Mucosa of descending colon (tissue), 3 donors: Measurements from ENCODE around the gene GAS2L2. TPM values are rescaled to one million over a fixed set of nuclear protein-coding genes. Genes with fewer than 3 reads are reported as not detected.
A peak's percentile ranks its signal among the peaks of the same experiment; 100 is the strongest.

Experiments
- ATAC-seq: fragments of 200-7000 bp; cut with Tn5 transposase; one replicate; pipeline ENCODE4 v1.9.1; 2020; ENCODE audit warnings: mild to moderate bottlenecking, moderate library complexity
- DNase-seq, 3 donors: peaks; one replicate each; pipeline ENCODE4 v3.0.0-alpha.2; 2020
- H3K36me3 ChIP-seq: fragments of 200-600 bp; one replicate; pipeline ENCODE4 v1.8.0; 2021; ENCODE audit warnings: low read depth, mild to moderate bottlenecking
- H3K4me1 ChIP-seq: fragments of 200-600 bp; one replicate; pipeline ENCODE4 v1.8.0; 2021; ENCODE audit warnings: low read depth, mild to moderate bottlenecking
- H3K4me3 ChIP-seq: fragments of 200-600 bp; one replicate; pipeline ENCODE4 v1.8.0; 2021; ENCODE audit warnings: mild to moderate bottlenecking
- H3K9me3 ChIP-seq: fragments of 200-600 bp; one replicate; pipeline ENCODE4 v1.8.0; 2021; ENCODE audit warnings: mild to moderate bottlenecking
- CTCF ChIP-seq: fragments of 200-600 bp; IDR thresholded peaks from one replicate; pipeline ENCODE4 v1.8.0; 2022; ENCODE audit warnings: antibody characterized with exemption, mild to moderate bottlenecking
- intact Hi-C, 2 donors: fragments of 100-400 bp; cut with DNase I in 1 of 2; cut with micrococcal nuclease in 1 of 2; formaldehyde crosslinking; loops; one replicate each; pipeline versions ENCODE4 v1.11.0 to v1.11.1; 2022; cut with DNase I, micrococcal nuclease
- total RNA-seq, 3 donors: library from RNA; stranded (reverse); fragmentation: NEBNext Ultra II Directional in 2 of 3; extraction: Animal tissue kit (Norgen Biotek cat#: 25700) in 2 of 3; gene quantifications; one replicate each; pipeline versions ENCODE4 v1.2.1 to v1.2.4, GENCODE V29; 2021 to 2023
- donor health status: DM: no; HTN: no; CAD: no; lungs with moderate emphysema.
- donor health status: DM: no; HTN: no; CAD: no.
- donor health status: DM: no; HTN: yes; CAD: no.

The GAS2L2 gene
- total RNA-seq, 3 donors from 2014 or later = not detected

- DNase-seq (no peak), ATAC-seq (peak; percentile 27)
- no peak for TF ChIP-seq CTCF
- H3K9me3 ChIP-seq = no peaks in the 10 kb centered on the region
- peaks cover 3% of the 10 kb centered on the region for H3K4me1 ChIP-seq
- no peaks in the 10 kb centered on the region for H3K36me3 ChIP-seq
- intact Hi-C loops = loop anchor here in 1 of 2 donors (10.0 kb wide), 1 partner anchor 136 kb away; no protein-coding TSS in a partner anchor
- H3K4me3 ChIP-seq = no peak overlapping the region
Measured at GRCh38 chr17:35740997-35741931, 11.8 kb downstream of the GAS2L2 start.

- Histone ChIP-seq H3K9me3 (no peaks in the 10 kb centered on the region), H3K4me1 (peaks cover 3% of the 10 kb centered on the region), H3K36me3 (no peaks in the 10 kb centered on the region), H3K4me3 (no peak overlapping the region)
- DNase-seq (no peak), ATAC-seq (no peak)
- intact Hi-C loops = loop anchor here in 1 of 2 donors (10.0 kb wide), 1 partner anchor 135 kb away; no protein-coding TSS in a partner anchor
- no peak for TF ChIP-seq CTCF
Measured at GRCh38 chr17:35740216-35740615, 12.8 kb downstream of the GAS2L2 start.

- Histone ChIP-seq H3K9me3 (no peaks in the 10 kb centered on the region), H3K4me1 (peaks cover 3% of the 10 kb centered on the region), H3K36me3 (no peaks in the 10 kb centered on the region), H3K4me3 (no peak overlapping the region)
- DNase-seq (no peak), ATAC-seq (no peak)
- intact Hi-C loops = no loop called here
- TF ChIP-seq CTCF = no peak
Measured at GRCh38 chr17:35738519-35739133, 14.4 kb downstream of the GAS2L2 start.

DNA sequence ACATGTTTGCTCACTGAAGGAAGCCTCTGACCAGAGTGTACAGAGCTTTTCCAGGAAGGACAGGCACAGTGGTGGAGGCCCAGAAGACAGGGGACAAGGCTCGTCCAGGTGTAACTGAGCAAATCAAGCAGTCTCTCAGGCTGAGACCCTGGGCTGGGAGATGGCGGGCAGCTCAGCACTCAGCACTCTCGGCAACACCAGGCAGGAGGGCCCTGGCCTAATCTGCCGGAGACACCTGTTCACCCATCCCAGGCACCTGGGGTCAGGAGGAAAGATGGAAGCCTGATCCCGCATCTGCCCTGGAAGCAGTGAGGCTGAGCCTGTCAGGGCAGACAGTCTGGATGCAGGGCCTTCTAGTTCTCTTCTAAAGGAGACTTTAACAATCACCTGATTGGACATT lies 16.8 kb downstream of the GAS2L2 start:
- intact Hi-C loops = no loop called here
- no peak for TF ChIP-seq CTCF
- H3K36me3 ChIP-seq = no peaks in the 10 kb centered on the region

DNA sequence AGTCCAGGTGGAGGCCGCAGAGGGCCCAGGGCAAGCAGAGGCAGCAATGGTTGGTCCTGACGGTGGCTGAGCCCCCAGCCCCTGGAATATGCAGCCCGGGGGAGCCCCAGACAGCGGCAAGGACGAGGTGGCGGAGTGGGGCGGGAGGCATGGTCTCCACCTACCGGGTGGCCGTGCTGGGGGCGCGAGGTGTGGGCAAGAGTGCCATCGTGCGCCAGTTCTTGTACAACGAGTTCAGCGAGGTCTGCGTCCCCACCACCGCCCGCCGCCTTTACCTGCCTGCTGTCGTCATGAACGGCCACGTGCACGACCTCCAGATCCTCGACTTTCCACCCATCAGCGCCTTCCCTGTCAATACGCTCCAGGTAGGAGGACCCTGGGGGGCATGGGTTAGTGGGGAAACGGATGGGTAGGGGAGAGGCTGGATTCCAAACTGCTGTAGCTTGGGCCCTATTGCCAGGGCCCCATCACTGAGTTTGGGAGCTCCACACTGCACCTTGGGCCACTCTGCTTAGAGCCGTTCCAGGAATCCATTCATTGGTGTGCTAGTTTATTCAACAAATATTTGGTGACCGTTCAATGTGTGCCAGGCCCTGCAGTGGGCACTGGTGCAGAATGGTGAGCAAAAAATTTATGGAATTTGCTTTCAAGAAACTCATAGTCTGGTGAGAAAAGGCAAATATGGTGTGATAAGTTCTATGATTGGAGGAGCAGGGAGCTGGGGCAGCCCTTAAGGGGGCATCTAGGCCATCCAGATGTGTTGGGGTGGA lies 17.8 kb downstream of the GAS2L2 start:
- Histone ChIP-seq H3K4me3 (no peak overlapping the region), H3K36me3 (no peaks in the 10 kb centered on the region), H3K4me1 (peaks cover 8% of the 10 kb centered on the region), H3K9me3 (no peaks in the 10 kb centered on the region)
- no peak for ATAC-seq
- intact Hi-C loops = no loop called here
- no peak for DNase-seq
- no peak for TF ChIP-seq CTCF

More for the DNA sequence above, 16.8 kb downstream of the GAS2L2 start:
- DNase-seq (no peak), ATAC-seq (no peak)
- no peak overlapping the region for H3K4me3 ChIP-seq
- H3K9me3 ChIP-seq = no peaks in the 10 kb centered on the region
- peaks cover 4% of the 10 kb centered on the region for H3K4me1 ChIP-seq
